HEK293 (cell line): ENCODE measurements around the gene LOXL4.

ENCODE experiments used
- BCL11A ChIP-seq: fragments of 450-650 bp; formaldehyde crosslinking; IDR thresholded peaks from 2 replicates; pipeline ENCODE4 v1.5.1; 2016; ENCODE audit warnings: low read depth, missing biosample characterization, missing genetic modification characterization
- SALL2 ChIP-seq: fragments of 450-650 bp; formaldehyde crosslinking; IDR thresholded peaks from 2 replicates; pipeline ENCODE4 v1.5.0; 2017; ENCODE audit warnings: missing biosample characterization, mild to moderate bottlenecking, missing genetic modification characterization, borderline replicate concordance
- SP2 ChIP-seq: fragments of 450-650 bp; formaldehyde crosslinking; IDR thresholded peaks from 2 replicates; pipeline ENCODE4 v1.5.1; 2016; ENCODE audit warnings: missing biosample characterization, missing genetic modification characterization
- TCF7L2 ChIP-seq: IDR thresholded peaks from 2 replicates; pipeline ENCODE4 v1.6.1; 2011; ENCODE audit warnings: low read depth, mild to moderate bottlenecking, inconsistent platforms, low read length, moderate library complexity, borderline replicate concordance
- ZIC2 ChIP-seq: fragments of 450-650 bp; formaldehyde crosslinking; IDR thresholded peaks from 2 replicates; pipeline ENCODE4 v1.5.1; 2016; ENCODE audit warnings: missing biosample characterization, missing genetic modification characterization
- ZSCAN30 ChIP-seq: fragments of 450-650 bp; IDR thresholded peaks from 2 replicates; pipeline ENCODE4 v1.5.1; 2018; ENCODE audit warnings: missing biosample characterization, mild to moderate bottlenecking, missing genetic modification characterization, moderate library complexity
- TF ChIP-seq, protein P1 (sequence below): fragments of 450-650 bp; formaldehyde crosslinking; IDR thresholded peaks from 2 replicates; pipeline ENCODE4 v1.5.1; 2017; ENCODE audit warnings: missing biosample characterization, missing genetic modification characterization
- TF ChIP-seq, protein P2 (sequence below): fragments of 450-650 bp; formaldehyde crosslinking; IDR thresholded peaks from 2 replicates; pipeline ENCODE4 v1.5.1; 2016; ENCODE audit warnings: missing biosample characterization, missing genetic modification characterization
- TF ChIP-seq, protein P3 (sequence below): fragments of 450-650 bp; formaldehyde crosslinking; conservative IDR thresholded peaks from 2 replicates; pipeline ENCODE4 v1.5.1; 2016; ENCODE audit warnings: low read depth, missing biosample characterization, missing genetic modification characterization

DNA sequence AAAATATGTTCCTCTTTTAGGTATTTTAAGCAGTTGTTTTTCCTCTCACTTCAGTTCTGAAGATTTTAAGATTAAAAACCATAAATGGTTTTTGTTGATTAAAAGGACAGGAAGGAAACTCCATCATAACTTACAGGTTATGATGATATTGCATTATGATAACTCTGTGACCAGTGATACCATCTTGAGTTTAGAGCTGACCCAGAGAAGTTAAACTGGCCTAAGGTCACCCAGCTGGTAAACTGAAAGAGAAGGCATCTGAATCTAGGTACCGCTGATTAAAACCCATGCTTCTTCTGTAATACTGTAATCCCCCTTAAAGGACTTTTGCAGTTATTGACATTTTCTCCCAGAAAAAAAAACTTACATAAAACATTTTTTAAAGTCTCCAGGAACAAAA lies 29.6 kb downstream of the LOXL4 start:
- TF ChIP-seq, protein P1, sequence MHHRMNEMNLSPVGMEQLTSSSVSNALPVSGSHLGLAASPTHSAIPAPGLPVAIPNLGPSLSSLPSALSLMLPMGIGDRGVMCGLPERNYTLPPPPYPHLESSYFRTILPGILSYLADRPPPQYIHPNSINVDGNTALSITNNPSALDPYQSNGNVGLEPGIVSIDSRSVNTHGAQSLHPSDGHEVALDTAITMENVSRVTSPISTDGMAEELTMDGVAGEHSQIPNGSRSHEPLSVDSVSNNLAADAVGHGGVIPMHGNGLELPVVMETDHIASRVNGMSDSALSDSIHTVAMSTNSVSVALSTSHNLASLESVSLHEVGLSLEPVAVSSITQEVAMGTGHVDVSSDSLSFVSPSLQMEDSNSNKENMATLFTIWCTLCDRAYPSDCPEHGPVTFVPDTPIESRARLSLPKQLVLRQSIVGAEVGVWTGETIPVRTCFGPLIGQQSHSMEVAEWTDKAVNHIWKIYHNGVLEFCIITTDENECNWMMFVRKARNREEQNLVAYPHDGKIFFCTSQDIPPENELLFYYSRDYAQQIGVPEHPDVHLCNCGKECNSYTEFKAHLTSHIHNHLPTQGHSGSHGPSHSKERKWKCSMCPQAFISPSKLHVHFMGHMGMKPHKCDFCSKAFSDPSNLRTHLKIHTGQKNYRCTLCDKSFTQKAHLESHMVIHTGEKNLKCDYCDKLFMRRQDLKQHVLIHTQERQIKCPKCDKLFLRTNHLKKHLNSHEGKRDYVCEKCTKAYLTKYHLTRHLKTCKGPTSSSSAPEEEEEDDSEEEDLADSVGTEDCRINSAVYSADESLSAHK (tag by site-specific recombination), result no peak
- TF ChIP-seq, protein P2, sequence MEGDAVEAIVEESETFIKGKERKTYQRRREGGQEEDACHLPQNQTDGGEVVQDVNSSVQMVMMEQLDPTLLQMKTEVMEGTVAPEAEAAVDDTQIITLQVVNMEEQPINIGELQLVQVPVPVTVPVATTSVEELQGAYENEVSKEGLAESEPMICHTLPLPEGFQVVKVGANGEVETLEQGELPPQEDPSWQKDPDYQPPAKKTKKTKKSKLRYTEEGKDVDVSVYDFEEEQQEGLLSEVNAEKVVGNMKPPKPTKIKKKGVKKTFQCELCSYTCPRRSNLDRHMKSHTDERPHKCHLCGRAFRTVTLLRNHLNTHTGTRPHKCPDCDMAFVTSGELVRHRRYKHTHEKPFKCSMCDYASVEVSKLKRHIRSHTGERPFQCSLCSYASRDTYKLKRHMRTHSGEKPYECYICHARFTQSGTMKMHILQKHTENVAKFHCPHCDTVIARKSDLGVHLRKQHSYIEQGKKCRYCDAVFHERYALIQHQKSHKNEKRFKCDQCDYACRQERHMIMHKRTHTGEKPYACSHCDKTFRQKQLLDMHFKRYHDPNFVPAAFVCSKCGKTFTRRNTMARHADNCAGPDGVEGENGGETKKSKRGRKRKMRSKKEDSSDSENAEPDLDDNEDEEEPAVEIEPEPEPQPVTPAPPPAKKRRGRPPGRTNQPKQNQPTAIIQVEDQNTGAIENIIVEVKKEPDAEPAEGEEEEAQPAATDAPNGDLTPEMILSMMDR (tag by site-specific recombination), result no peak
- TF ChIP-seq, protein P3, sequence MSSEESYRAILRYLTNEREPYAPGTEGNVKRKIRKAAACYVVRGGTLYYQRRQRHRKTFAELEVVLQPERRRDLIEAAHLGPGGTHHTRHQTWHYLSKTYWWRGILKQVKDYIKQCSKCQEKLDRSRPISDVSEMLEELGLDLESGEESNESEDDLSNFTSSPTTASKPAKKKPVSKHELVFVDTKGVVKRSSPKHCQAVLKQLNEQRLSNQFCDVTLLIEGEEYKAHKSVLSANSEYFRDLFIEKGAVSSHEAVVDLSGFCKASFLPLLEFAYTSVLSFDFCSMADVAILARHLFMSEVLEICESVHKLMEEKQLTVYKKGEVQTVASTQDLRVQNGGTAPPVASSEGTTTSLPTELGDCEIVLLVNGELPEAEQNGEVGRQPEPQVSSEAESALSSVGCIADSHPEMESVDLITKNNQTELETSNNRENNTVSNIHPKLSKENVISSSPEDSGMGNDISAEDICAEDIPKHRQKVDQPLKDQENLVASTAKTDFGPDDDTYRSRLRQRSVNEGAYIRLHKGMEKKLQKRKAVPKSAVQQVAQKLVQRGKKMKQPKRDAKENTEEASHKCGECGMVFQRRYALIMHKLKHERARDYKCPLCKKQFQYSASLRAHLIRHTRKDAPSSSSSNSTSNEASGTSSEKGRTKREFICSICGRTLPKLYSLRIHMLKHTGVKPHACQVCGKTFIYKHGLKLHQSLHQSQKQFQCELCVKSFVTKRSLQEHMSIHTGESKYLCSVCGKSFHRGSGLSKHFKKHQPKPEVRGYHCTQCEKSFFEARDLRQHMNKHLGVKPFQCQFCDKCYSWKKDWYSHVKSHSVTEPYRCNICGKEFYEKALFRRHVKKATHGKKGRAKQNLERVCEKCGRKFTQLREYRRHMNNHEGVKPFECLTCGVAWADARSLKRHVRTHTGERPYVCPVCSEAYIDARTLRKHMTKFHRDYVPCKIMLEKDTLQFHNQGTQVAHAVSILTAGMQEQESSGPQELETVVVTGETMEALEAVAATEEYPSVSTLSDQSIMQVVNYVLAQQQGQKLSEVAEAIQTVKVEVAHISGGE, result no peak
- TF ChIP-seq ZIC2 (tag by site-specific recombination), result no peak
- no peak for TF ChIP-seq SP2 (tag by site-specific recombination)
- TF ChIP-seq TCF7L2, result no peak
- no peak for TF ChIP-seq SALL2 (tag by site-specific recombination)
- no peak for TF ChIP-seq BCL11A (tag by site-specific recombination)
- TF ChIP-seq ZSCAN30 (tag by site-specific recombination), result no peak
